Kidney epithelial cell (primary cell): ENCODE results near the gene SLC8A2. TPM values are rescaled to one million over a fixed set of nuclear protein-coding genes. Genes with fewer than 3 reads are reported as not detected.

Experiments used
- DNase-seq: peaks from one replicate; pipeline ENCODE4 v3.0.0-alpha.2; 2010; ENCODE audit warnings: low read depth
- H3K27me3 ChIP-seq: 2 replicates; pipeline ENCODE4 v1.6.0; 2011; ENCODE audit warnings: low read length; ENCODE audit not compliant: control insufficient read depth, insufficient read depth
- H3K36me3 ChIP-seq: 2 replicates; pipeline ENCODE4 v1.5.1; 2011; ENCODE audit warnings: low read length; ENCODE audit not compliant: control insufficient read depth, insufficient read depth
- H3K4me3 ChIP-seq: 2 replicates; pipeline ENCODE4 v1.5.1; 2011; ENCODE audit warnings: low read depth, mild to moderate bottlenecking, control low read depth, low read length
- CTCF ChIP-seq: IDR thresholded peaks from 2 replicates; pipeline ENCODE4 v1.5.1; 2011; ENCODE audit warnings: mild to moderate bottlenecking, moderate library complexity, low read length, control low read depth, inconsistent platforms; ENCODE audit not compliant: insufficient read depth, poor library complexity, severe bottlenecking
- total RNA-seq: library from RNA; depleted of rRNA; stranded (reverse); fragments of >200 nt; gene quantifications from 2 replicates; pipeline ENCODE4 v1.2.3, GENCODE V29; 2015

The SLC8A2 gene
- total RNA-seq, 1 donor from 2014 or later: not detected

- Histone ChIP-seq H3K4me3 (peak within 1 kb of the TSS; percentile 93), H3K36me3 (no peaks in the 10 kb centered on the region), H3K27me3 (peaks cover 2% of the 10 kb centered on the region)
- peak; percentile 98 for DNase-seq
- TF ChIP-seq CTCF: no peak
Observed at GRCh38 chr19:47514869-47515588, 43.3 kb upstream of the SLC8A2 start, which contains the start of gene NAPA. NAPA (minus strand) TSS chr19:47515063; CDS start chr19:47514940, 123 bp downstream.

DNA sequence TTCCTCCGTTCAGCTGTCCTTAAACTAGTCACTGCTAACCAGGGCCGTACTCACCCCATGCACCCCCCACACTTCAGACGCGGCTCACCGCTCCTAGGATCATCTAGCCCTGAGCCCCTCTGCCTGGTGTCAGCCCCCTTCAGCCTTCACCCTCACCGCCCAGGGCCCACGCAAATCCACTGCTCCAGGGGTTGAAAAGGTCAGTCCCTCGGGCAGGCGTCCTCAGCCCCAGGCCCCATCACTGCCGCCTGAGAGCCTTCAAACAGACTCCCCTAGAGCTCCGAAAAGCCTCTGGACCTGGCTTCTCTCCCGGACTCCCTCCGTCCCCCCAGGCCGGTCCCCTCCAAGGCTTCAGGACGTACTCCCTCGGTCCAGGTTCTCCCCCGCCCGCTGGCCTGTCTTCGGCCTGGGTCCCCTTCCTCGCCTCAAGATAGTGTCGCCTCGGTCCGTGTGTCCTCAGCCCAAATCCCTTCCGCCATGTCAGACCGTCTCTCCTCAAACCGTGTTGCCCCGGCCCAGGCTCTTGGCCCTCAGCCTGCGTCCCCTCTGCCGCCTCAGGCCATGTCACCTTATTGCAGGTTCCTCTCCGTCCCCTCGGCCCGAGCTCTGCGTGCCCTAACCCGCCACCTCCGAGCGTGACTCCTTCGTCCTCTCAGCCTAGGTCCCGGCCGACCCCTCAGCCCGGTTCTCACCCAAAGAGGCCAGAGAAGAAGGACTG, 42.6 kb upstream of the SLC8A2 start:
- peak overlapping the region; percentile 93 for H3K4me3 ChIP-seq
- H3K27me3 ChIP-seq: peaks cover 2% of the 10 kb centered on the region
- DNase-seq: no peak
- TF ChIP-seq CTCF: no peak
- no peaks in the 10 kb centered on the region for H3K36me3 ChIP-seq

DNA sequence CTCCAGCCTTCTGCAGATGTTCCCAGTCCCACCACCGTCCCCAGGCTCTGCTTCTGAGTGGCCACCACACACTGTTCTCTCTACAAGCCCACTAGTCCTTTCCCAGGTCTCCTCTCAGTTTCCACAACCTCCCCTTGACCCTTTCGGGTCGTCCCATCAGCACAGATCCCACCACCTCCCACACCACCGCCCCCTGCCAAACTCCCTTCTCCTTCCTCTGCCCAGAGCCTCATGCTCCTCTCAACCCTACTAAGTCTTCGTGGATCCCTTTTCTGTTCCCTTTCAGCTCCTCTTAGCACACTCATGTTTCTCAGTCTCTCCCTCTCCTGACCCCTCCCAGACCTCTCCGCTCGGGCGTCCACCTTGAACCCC, 41.2 kb upstream of the SLC8A2 start:
- Histone ChIP-seq H3K36me3 (no peaks in the 10 kb centered on the region), H3K27me3 (no peaks in the 10 kb centered on the region), H3K4me3 (peak overlapping the region; percentile 15)
- no peak for DNase-seq
- no peak for TF ChIP-seq CTCF

DNA sequence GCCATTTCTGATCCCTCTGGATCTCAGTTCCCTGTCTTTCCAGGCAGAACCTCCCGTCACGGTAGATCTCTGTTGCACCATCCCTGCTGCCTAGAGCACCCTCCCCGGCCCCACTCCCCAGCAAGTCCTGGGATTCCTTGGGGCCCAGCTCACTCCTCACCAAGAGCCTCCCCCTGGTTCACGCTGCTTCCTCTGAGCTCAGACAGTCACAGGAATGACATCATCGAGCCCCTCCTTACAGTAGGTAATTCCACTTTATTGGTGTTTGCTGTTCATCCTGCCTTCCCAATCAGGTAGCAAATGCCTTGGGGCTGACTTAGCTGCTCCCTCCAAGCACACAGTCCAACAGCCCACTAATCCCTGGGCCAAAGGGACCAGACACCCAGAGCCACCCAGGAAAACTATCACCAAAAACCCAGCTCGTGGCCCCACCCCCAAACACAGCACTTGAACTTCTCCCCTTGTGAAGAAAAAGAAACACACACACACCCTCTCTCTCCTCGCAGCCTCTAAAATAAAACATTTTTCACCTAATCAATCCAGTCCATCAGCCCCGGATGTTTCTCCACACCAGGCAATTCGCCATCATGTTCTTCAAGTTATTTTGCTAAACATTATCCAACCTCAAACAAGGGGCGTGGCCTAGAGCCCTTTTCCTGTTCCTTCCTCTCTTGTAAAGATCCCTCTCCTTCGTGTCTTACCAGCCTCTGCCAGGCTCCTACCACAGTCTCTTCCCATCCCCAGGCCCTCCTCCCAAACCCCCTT, 40.7 kb upstream of the SLC8A2 start:
- Histone ChIP-seq H3K27me3 (no peaks in the 10 kb centered on the region), H3K4me3 (peak overlapping the region; percentile 15), H3K36me3 (no peaks in the 10 kb centered on the region)
- TF ChIP-seq CTCF: no peak
- DNase-seq: peak; percentile 34

- no peak for TF ChIP-seq CTCF
- no peak for DNase-seq
- Histone ChIP-seq H3K4me3 (peak overlapping the region; percentile 15), H3K36me3 (no peaks in the 10 kb centered on the region), H3K27me3 (no peaks in the 10 kb centered on the region)
Observed at GRCh38 chr19:47511681-47512080, 40.0 kb upstream of the SLC8A2 start.
